GM19035 (cell line): Measurements from ENCODE around the gene LRRC1.

Experiments
- ATAC-seq: cut with Tn5 transposase; IDR thresholded peaks from one replicate; pipeline ENCODE4 v1.9.1; 2021; ENCODE audit not compliant: unreplicated experiment

The LRRC1 gene

DNA sequence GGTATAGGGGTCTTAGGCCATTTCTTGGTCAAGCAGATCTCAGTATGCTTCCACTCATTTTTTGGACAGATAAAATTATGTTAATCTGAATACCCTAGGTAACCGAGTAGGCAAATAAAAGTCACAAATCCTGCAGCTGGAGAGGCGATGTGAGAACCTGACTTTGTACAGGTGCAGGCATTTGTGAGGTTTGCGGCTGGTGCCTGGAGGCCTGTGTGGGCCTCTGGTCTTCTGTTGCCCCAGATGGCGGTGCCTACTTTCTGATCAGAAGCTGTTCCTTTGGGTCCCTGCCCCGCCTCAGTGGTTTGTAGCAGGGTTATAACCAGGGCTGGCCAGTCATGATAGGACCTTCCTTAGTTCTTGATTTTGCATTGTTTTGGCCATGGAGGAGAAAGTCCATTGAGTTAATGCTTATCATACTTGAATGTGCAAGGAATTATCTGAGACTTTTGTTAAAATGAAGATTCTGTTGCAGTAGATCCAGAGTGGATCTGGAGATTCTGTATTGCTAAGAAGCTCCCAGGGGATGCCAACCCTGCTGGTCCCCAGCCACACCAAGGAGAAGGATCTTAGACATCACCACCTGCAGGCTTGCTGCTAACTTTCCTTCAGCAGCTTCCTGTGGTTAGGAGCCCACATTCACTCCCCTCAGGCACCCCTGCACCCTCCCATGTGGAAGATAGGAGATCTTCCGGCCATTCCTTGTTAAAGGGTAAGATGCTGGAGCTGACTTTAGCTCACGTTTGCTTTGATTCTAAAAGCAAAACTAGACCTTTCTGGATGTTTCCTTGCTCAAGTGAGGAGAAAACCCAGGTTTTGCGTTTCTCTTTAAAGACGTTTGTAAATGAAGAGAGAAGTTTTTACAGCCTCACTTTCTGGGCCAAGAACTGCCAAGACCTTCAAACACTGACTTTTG is 50.7 kb downstream of the LRRC1 start:
- ATAC-seq, result no peak

DNA sequence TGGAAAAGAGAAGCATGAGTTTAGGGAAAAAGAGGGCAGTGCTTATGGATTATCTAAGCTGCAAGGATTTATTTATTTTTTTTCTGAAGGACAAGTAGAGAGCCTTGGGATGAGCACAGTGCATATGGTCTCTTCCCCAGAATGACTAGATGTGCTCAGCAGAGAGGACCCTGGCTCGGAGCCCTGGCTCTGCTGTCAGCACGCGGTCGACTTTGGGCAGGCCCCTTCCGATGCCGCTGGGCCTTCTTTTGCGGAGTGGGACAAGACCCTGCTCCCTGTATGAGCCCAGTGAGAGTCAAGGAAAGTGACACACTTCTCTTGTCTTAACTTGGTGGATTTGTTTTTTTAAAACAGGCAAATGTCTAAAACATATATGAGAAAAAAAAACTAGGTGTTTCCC is 51.4 kb downstream of the LRRC1 start:
- no peak for ATAC-seq

DNA sequence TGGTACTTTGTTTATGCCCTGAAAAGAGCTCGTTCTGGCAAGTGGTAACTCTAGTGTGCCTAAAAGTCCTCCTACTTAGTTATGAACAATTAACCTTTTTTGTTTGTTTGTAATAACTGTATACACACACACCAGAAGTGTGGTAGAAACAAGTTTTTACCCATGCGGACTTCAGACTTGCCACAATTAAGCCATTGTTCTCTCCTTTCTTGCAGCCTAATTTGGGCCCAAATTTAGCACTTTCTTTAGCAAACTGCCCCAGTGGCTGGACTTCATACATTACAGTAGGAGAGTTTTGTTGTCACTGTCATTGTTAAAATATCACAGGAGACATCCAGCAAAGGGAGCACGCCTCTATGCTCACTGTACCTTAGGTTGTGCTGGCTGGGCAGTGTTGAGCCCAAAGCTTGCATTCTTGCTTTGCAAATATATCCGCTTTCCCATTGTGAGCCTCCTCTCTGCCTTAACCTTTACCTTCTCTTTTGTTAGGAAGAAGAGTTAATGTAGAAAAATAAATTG is 53.0 kb downstream of the LRRC1 start:
- ATAC-seq, result no peak

- ATAC-seq, result no peak
Observed at GRCh38 chr6:53850527-53850926, 55.7 kb downstream of the LRRC1 start.

- ATAC-seq, result no peak
Observed at GRCh38 chr6:53851561-53851960, 56.8 kb downstream of the LRRC1 start.

DNA sequence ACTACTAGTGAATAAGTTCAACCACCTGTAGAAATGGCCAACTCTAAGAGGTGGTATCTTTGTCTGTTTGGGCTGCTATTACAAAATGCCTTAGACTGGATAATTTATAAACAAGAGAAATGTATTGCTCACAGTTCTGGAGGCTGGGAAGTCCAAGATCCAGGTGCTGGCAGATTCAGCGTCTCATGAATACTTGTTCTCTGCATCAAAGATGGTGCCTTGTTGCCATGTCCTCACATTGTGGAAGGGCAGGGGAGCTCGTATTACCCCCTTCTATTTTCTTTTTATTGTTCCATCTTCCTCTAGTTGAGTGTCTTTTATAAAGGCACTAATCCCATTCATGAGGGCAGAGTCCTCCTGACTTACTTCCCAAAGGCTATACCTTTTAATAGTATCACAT is 58.0 kb downstream of the LRRC1 start:
- no peak for ATAC-seq

GRCh38 chr6:53854843-53855567 is 60.2 kb downstream of the LRRC1 start:
- peak; percentile 61 for ATAC-seq

DNA sequence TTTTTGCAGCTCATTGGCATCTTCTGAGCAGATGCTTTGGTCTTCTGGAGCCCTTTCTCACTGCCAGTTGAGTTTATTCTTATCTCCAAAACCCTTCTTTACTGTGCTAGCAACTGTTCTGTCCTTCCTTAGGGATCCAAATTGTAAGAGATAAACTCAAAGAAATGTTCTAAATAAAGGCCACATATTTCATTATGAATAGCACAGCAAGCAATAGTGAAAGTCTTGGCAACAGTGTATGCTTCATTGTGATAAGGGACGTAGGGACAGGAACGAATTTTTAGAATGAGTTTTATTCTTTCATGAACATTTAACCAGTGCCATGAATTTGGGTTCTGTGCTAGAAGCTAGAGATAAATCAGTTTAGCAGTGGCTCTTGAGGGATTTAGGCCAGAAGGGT is 61.1 kb downstream of the LRRC1 start:
- ATAC-seq, result no peak

DNA sequence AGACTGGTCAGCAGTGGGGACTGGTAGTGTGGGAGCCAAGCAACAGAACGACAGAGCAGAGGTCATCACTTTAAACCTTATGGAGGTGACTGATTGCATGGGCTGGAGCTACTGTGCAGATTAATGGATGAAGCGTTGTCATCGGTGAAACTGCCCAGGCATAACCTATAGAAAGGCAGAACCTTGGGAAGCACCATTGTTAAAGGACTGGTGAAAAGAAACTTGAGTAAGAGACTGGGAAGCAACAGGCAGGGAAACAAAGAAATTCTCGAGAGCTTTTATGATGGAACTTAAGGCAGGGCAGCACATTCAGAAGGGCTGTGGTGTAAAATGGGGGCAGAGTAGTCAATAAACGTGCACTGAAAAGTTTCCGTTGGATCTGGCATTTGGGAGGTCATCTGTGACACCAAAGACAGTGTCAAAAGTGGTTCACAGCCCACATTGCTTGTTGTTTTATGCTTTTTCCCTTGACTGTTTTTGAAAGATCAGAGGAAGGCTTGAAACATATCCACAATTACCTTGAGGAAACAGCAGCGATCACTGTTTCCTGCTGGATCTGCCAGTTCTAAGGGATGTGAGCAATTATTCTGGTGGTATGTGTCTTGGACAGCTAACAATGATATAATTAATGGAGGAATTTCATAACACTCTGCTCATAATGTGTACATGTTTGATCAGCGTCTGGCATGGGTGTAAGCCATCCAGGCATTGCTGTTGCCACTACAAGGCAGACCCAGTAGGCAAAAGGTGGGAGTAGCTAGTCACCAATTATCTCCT is 62.7 kb downstream of the LRRC1 start:
- no peak for ATAC-seq

DNA sequence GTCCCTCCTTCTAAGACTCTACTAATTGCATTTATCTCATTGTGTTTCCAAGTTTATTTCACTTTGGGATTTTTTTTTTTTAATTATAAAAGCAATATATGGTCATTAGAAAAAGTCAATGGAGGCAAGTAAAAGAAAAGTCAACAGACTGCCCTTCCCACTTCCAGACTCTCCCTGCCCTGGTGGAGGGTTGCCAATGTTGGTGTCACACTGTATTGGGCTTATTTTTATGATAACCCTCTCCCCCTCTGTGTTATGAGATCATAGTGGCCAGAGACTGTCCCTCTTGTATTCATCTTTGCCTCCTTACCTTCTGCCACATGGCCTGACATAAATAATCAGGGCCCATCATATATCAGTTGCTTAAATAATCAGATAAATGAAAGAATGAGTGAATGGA is 63.4 kb downstream of the LRRC1 start:
- ATAC-seq, result no peak

DNA sequence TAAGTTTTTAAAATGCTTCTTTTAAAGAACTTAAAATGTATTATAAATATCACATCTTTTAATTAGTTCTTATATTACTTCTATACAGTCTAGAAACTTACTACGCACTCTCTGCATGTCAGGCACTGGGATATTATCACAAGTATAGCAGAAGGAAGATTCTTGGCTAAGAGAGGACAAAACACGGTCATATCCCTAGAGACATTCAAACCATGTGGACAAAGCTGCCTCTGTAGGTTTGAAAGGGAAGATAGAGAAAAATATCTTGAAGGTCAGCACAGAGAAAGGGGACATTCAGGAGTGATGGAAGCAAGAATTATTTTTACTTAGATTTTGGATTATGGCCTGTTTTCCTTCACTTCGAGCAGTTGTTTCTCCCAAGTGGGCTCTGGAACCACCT is 64.1 kb downstream of the LRRC1 start:
- no peak for ATAC-seq

GRCh38 chr6:53860511-53860910 is 65.7 kb downstream of the LRRC1 start:
- ATAC-seq, result no peak

DNA sequence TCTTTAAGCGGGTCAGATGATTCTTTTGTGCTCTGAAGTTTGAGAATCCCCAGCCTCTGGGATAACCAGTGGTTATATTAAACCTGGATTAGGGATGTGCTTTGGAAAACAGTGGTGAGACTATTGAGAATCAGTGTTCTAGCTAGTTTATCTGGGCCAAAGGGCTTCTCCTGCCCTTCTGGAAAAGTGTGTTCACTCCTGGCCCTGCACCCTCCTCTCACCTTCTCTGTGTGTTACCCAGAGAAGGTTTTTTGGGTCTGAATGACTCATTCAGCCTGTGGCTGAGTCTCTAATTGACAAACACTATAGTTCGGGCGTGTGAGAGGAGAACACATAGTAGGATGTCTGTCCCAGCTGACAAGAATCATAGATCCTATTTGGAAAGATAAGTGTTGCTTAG is 66.7 kb downstream of the LRRC1 start:
- no peak for ATAC-seq

- no peak for ATAC-seq
Observed at GRCh38 chr6:53862662-53863462, 68.1 kb downstream of the LRRC1 start.

- ATAC-seq, result no peak
Observed at GRCh38 chr6:53864781-53865180, 70.0 kb downstream of the LRRC1 start.

GRCh38 chr6:53866226-53866625 is 71.4 kb downstream of the LRRC1 start:
- ATAC-seq, result no peak

GRCh38 chr6:53868626-53869025 is 73.8 kb downstream of the LRRC1 start:
- no peak for ATAC-seq

DNA sequence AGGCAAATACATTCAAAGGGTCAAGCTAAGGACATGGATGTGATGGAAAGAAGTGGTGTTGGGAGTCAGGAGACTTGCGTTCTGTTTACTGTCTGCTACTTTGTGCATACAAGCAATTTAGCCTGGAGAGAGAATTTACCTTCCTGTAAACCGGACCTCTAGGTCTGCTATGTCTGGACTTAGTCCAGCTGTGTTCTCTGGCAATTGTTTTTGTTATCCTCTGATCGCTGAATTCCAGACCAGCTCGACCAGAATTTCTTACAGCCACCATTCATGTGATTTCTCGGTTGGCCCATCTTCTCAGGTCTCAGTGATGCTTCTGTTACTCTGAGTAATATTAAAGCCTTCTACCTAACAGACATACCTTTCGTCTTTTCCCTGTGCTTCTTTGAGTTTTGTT is 75.2 kb downstream of the LRRC1 start:
- no peak for ATAC-seq

DNA sequence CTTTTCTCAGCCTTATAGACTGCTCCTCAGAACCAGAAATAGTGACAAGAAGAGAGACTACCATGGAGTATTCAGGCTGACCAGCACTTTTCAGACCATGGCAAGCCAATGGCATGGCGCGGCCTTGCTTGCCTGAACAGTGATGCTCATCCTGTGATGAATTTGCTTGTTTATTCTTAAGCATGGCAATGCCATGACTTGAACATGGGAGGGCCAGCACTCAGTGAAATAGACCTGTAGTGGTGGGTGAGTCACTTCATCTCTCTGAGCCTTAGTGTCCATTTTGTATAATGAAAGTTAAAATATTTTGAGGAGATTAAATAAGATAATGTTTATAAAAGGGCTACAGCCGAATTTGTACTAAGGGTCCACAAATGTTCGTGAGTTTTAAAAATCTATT is 79.1 kb downstream of the LRRC1 start:
- ATAC-seq, result no peak

GRCh38 chr6:53874964-53875363 is 80.2 kb downstream of the LRRC1 start:
- no peak for ATAC-seq

- no peak for ATAC-seq
Observed at GRCh38 chr6:53877151-53877550, 82.3 kb downstream of the LRRC1 start.
